ENCODE measurements around the gene DDR1.
"Not testable (repeated sequence)": the region's sequence is repeated elsewhere in the genome, so short reads cannot be mapped to it uniquely, and the experiment has no call there.

DDR1 gene

DNA sequence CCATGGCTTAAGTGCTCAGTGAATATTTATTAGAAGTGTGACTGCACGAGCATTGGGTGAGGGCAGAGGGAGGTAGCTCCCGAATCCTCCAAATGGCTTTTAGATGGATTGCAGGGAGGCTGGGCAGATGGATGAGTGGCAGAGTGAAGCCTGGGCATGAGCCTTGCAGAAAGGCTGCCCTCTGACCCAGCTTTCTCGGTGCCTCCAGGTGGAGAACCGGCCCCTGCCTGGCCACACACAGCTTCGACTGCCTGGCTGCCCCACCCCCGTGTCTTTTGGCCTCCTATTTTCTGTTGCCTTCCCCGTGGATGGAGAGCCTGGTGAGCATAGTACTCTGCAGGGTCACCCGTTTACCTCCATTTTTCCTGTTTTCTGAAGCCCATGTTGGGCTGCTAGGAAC lies 33.2 kb downstream of the DDR1 start:
- no peak for DNase-seq (ENCODE audit: low read depth)

DNA sequence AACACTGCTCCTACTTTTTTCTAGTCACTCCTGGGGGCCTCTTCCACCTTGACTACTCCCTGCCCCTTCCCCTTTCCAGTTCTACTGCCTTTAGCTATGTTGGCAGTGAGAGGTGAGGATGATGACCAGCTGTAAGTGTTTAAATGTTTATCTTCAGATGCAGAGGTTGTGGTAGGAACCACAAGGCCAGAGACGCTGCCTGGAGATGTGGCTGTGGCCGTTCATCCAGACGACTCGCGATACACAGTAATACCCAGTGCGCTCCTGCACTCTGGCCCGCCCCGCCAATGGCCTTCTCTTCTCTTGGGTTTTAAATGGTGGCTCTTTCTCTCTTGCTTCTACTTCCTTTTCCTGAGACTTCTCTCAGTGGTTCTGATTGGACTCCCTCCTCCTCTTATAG lies 34.4 kb downstream of the DDR1 start:
- DNase-seq (ENCODE audit: low read depth), result no peak

DNA sequence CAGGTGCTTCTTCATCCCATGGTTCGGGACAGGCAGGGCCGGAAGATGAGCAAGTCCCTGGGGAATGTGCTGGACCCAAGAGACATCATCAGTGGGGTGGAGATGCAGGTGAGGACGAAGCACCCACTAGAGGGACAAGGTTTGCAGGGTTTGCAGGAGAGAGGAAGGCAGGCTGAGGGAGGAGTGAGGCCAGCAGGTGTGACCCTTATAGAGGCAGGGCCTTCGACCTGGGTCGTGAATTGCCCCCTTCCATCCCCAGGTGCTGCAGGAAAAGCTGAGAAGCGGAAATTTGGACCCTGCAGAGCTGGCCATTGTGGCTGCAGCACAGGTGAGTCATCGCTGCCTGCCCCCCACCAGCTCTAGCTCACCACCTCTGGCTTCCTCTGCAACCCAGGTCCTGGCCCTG lies 38.1 kb downstream of the DDR1 start:
- DNase-seq (ENCODE audit: low read depth), result no peak

DNA sequence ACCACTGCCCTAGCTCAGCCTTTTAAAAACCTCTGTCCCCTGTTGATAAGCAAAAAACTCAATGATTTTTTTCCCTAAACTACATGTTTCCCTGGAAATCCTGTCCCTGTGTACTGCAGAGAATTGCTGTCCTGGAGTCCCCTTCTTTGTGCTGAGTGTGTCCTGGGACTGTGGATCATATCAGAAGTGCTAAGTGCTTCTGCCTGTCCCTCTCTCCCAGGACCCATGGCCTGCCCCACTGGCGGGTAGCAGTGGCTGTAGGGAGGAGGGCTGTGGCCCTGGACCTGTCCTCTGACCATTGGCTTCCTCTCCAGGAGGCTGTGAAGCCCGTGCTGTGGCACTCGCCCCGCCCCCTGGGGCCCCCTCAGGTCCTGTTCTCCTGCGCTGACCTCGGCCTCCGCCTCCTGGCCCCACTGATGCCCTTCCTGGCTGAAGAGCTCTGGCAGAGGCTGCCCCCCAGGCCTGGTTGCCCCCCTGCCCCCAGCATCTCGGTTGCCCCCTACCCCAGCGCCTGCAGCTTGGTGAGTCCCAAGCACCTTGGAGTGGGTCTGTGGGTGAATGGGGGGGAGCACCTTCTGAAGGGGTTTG lies 39.8 kb downstream of the DDR1 start:
- DNase-seq (ENCODE audit: low read depth), result not testable (repeated sequence)

DNA sequence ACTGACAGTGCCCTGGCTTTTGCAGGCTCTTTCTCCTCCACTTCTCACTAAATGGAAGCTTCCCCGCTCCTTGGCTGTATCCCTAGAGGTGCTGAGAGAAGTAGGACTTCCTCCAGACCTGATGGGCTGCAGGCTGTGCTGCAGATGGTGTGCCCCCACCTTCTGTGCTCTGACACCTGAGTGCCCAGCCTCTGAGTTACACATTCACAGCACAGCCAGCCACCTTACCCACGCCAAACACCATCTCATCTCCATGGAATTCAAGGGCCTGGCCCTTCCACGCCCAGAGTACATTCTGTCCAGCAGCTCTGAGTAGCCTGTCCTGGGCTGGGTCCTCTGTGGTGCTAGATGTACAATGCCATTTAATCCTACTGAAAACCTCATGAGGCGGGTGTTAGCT lies 42.3 kb downstream of the DDR1 start:
- DNase-seq (ENCODE audit: low read depth), result no peak

DNA sequence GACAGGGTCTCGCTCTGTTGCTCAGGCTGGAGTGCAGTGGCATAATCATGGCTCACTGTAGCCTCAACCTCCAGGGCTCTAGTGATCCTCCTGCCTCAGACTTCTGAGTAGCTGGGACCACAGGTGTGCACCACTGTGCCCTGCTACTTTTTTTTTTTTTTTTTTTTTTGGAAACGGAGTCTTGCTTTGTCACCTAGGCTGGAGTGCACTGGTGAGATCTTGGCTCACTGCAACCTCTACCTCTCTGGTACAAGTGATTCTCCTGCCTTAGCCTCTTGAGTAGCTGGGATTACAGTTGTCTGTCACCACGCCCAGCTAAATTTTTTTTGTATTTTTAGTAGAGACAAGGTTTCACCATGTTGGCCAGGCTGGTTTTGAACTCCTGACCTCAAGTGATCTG lies 42.8 kb downstream of the DDR1 start:
- DNase-seq (ENCODE audit: low read depth), result not testable (repeated sequence)

DNA sequence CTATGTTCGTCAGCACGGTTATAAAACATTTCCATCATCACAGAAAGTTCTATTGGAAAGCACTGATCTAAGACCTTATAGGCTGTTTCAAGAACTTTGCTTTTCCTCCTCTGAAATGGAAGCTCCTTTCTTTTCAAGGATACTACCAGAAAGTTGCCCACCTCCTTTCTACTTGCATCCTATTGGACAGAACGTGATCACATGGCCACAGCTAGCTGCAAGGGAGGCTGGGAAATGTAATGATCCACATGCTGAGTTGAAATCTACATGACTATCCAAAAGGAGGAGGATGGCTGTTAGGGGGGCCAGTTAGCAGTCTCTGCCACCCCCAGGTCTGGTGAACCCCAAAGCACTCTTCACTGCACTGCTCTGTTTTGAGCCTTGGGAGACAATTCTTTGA lies 44.4 kb downstream of the DDR1 start:
- DNase-seq (ENCODE audit: low read depth), result no peak

DNA sequence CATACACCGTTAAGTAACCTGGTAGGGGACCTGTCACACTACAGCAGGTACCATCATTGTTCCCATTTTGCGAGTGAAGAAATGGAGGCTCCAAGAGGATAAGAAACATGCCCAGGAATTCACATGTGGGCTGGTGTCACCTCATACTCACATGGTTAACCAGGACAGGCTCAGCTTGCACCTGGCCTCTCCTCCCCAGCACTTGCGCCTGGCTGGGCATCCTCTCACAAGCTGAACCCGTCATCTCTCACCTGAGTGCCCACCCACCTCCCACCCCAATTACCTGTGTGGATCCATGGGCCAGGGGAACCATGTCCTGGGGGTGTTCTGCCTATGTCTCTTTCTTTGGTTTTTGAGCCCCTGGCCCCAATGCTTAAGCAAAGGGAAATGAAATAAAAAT lies 46.2 kb downstream of the DDR1 start:
- no peak for DNase-seq (ENCODE audit: low read depth)

DNA sequence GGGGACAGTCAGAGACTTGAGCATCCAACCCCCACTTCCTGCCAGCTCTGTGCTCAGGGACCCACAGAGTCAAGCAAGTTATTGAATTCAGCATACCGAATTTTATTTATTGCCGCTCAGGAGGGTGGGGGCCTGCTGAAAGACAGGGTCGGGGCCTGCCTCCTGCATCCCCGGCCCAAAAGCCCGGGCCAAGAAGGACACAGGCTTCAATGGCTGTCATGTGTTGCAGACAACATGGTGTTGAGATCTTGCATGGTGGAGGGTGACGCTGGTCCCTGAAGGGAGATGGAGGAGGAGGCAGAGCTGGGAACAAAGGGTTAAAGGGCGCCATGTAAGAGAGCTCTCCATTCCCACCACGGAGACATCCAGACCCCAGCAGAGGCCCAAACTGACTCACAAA lies 47.0 kb downstream of the DDR1 start:
- DNase-seq (ENCODE audit: low read depth), result no peak

DNA sequence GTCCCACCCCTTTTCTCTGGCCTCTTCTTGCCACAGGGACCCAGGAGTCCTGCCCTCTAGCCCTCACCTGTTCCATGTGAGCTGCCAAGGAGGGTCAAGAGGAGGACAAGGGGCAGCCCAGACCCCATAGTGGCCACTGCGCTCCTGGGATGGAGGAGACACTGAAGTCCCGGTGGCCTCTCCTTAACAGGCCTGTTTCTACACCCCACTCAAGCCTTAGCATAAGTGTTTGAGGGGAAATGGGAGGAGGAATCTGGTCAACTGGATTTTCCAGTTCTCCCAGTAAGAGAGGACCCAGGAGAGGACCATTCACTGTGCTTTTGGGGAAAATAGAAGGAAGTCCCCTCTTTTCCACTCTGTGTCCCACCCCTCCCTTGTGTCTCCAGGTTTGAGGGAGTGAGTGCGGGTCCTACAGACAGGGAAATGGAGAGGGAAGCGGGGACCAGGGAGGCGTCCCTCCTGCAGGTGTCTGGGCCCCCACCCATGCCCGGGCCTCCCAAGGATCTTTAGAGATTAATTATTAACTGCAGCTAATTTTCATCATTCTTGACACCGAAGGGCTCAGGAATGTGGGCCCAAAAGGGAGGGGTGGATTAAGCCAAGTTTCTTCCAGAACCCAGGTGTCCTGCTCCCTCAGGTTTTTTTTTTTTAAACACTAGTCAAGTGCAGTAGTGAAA lies 47.8 kb downstream of the DDR1 start, which contains the start of gene SFTA2:
SFTA2 (minus strand) TSS at position 202 of the 677 bp plus-strand sequence; CDS start at position 128, 74 bp downstream.
- no peak for DNase-seq (ENCODE audit: low read depth)

DNA sequence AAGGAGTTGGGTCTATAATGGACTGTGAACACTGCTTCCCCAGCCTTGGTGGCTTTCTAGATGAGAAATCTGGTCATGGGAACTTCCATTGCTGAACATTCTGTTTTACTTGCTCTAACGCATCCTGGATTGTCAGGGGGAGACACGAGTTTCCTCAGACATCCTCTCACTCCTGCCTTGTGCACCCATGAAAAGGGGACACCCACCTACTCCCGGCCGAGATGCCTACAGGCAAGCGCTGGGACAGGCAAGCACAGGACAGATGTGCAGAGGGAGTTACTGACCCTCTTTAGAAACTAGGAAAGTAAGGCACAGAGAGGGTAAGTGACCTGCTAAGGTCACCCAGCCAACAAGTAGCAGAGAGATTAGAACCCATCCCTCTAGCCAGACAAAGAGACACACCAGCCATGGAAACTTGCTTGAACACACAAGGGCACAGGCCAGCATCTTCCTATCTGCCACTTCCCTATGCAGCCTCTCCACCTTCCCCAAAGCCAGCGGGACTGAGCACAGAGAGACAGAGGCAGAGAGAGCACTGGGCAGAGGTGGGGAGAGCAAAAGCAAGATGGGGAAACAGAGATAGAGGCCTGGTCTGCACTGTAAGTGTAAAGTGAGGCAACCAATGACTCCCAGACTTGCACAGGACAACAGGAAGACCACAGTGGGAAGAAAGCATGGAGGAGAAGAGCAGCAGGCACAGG lies 48.5 kb downstream of the DDR1 start:
- no peak for DNase-seq (ENCODE audit: low read depth)

DNA sequence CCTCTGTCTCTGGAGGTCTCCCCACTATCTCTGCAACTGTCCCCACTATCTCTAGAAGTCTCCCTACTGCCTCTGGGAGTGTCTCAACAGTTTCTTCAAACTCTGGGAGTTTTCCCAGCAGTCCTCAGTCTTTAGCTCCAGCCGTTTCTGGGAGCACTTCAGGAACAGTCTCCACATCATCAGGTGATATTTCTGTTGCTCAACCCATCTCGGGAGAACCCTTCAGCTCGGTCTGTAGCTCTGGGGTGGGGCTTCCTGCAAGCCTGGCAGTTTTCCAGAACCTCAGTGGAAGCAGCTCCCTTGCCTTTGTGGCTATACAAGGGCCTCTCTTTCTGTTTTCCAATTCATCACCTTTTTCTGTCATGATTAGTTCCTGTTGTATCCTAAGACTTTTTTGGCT lies 50.7 kb downstream of the DDR1 start:
- DNase-seq (ENCODE audit: low read depth), result no peak

DNA sequence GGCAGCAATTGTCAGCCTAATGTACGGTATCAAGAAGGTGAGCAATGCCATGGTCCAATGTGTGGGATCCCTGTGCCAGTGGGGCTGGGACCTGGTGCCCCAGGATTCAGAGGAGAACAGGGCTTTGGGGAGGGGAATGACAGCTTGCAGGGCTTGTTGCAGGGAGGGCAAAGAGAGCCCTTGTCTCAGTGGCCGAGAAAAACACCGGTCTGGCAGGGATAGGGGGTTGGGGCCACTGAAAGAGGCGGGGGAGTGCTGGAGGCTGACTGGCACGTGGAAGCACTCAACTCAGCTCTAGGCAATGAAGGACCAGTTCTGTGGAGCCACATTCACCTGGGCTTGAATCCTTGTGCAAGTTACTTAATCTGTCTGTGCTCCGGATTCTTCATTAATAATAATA lies 52.9 kb downstream of the DDR1 start:
- no peak for DNase-seq (ENCODE audit: low read depth)

DNA sequence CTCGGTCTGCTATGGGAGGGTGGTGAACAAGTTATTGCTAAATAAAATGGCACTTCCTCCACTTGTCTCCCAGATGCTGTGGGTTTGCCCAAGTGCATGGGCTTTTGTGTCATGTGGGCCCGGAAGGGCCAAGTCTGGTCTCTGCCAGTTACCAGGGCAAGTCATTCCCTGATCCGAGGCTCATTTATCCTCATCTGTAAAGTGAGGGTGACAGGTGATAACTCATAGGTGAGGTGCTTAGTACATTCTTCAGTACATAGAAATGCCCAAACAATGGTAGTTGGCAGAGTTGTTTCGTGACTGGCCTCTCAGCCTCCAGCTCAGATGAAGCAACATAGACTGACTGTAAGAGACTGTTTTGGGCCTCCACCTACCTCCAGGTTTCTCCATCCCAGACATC lies 54.4 kb downstream of the DDR1 start:
- no peak for DNase-seq (ENCODE audit: low read depth)

DNA sequence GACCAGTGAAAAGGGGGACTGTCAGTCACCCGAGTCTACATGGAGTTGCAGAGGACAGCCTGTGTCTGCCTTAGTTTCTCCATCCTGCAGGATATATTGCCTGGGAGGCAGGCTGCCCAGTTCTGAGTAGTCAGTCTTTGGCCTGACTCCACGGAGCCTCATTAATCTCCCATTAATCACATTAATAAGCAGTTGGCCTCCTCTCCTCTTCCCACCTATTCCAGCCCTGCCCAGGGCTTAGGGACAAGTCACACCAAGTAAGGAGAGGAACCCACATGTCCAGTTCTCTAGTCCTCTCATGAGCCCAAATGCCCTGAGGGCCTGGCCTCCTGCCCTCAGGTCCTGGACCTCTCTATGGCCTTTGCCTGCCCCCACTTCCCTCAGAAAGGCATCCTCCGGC lies 55.2 kb downstream of the DDR1 start:
- DNase-seq (ENCODE audit: low read depth), result no peak

DNA sequence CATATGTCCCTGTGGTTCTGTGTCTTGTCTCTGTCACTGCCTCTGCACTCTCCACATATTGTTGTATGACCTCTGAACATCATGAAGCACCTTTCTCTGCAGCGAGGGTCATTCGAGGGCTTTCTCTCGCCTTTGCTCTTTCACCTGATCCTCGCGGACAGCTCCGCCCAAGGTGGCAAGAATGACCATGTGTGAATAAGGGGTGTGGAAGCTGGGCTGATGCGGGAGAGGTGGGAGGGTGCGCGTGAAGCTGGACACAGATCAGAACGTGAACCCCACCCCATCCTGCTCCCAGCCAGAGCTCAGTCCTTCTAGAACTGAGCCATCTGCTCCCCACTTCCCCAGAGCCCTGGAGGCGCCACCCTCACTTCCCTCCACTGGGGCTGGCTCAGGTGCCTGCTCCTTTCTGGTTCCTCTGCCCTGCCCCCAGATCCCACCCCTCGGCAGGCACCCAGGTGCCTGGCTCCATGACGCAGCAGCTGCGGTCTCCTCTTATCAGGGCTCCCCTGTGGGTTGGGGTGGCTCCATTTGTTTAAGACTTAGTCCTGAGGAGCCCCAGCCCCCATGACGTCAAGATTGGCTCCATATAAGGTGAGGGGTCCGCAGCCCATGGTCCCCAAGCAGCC lies 56.2 kb downstream of the DDR1 start, which contains the start of gene MUCL3:
MUCL3 (plus strand) TSS at position 613 of the 626 bp plus-strand sequence. CDS start 27 bp downstream, outside the sequence.
- no peak for DNase-seq (ENCODE audit: low read depth)

DNA sequence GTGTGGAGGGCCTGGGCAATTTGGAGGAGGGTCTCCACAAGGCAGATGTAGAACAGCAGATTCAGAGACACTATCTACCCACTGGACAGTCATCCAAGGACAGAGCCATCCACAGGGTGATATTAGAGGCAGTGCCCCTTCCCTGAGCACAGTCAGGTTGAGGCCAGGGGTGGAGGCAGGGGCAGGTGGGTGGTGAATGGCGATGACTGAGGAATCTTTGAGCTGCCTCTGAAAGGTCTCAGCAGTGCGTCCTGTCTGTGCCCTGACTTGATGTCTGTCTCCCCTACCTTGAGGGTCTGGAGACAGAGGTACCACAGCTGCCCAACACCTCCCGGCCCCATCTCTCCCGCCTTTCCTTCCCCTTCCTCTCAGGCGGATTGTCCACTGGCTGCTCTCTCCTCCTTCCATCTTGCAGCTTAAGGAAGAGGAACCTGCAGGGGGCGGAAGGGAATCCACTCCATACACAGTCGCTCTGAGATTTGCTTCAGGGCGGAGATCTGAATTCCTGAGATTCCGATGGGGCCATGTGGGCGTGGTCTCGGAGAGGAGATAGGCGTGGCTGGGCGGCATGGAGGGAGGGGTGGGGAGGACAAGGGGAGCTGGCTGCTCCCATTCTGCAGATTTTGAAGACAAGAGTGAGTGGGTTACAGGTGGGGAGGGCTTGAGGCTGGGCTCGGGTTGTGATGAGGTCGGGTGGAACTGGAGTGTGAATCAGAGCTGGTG lies 58.2 kb downstream of the DDR1 start:
- DNase-seq (ENCODE audit: low read depth), result no peak

DNA sequence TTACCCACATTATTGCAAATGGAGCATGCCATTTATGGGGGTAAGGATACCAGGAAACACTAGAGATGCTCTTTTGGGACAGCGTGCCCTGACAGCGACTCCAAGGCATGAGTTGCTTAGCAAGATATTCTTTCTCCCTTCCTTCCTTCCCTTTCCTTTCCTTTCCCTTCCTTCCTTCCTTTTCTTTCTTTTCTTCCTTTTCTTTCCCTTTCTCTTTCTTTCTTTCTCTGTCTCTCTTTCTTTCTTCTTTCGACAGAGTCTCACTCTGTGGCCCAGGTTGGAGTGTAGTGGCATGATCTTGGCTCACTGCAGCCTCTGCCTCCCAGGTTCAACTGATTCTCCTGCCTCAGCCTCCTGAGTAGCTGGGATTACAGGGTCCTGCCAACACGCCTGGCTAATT lies 59.7 kb downstream of the DDR1 start:
- DNase-seq (ENCODE audit: low read depth), result no peak

DNA sequence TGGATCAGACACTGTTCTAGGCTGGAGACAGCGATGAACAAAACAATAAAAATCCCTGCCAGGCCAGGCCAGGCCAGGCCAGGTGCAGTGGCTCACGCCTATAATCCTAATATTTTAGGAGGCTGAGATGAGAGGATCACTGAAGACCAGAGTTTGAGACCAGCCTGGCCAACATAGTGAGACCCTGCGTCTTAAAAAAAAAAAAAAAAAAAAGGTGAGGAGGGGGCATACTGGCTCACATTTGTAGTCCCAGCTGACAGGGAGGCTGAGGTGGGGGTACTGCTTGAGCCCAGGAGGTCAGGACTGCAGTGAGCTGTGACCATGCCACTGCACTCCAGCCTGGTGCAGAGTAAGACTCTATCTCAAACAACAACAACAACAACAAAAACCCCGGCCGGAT lies 61.0 kb downstream of the DDR1 start:
- no peak for DNase-seq (ENCODE audit: low read depth)

DNA sequence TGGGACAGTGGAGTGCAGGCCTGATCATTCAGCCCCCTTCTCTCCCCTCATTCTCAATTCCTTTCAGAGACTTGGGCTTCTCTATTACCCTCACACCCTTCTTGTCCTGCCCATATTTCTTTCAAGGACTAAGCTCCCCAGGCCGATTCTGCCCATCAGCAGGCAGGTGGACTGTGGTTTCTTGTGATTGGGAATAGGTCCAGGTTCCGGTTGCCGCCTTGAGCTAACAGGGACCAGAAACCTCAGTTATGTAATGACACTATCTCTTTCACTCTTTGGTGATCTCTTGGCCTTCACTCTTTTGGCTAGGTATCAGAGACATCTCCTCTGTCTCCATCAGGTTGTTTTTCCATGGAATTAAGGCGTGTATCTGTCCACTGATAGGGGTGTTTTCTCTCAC lies 62.9 kb downstream of the DDR1 start:
- no peak for DNase-seq (ENCODE audit: low read depth)

DNA sequence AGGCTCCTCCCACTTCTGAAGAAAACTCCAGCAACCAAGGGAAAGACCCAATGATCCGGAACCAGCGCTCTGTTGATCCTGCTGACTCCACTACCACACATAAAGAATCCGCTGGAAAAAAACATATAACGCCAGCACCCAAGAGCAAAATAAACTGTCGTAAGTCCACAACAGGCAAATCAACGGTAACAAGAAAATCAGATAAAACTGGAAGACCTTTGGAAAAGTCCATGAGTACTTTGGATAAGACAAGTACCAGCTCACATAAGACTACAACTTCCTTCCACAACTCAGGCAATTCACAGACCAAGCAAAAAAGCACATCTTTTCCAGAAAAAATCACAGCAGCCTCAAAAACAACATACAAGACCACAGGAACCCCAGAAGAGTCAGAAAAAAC lies 64.5 kb downstream of the DDR1 start:
- no peak for DNase-seq (ENCODE audit: low read depth)
